GM12878 (cell line): Measurements from ENCODE around the gene MYO7B.

ENCODE experiments used
- CTCF ChIP-seq, 3 experiments: IDR thresholded peaks in 2 of 3; conservative IDR thresholded peaks in 1 of 3; 2 replicates each; pipeline ENCODE4 v1.5.1; 2011; ENCODE audit warnings: low read depth in 3 of 3, low read length in 3 of 3, mild to moderate bottlenecking in 3 of 3, control low read depth in 2 of 3, moderate library complexity in 2 of 3, inconsistent platforms in 1 of 3, mixed read lengths in 1 of 3; ENCODE audit not compliant: control insufficient read depth in 2 of 3, insufficient read depth in 1 of 3; ENCODE audit errors: extremely low read depth in 1 of 3
- JUNB ChIP-seq: IDR thresholded peaks from 2 replicates; pipeline ENCODE4 v1.6.1; 2016; ENCODE audit warnings: antibody characterized with exemption, mild to moderate bottlenecking
- TCF7 ChIP-seq: IDR thresholded peaks from 2 replicates; pipeline ENCODE4 v1.6.1; 2014; ENCODE audit warnings: antibody characterized with exemption, borderline replicate concordance
- ZNF274 ChIP-seq: IDR thresholded peaks from one replicate; pipeline ENCODE4 v1.8.0; 2011; ENCODE audit not compliant: insufficient read length, insufficient read depth
- ZSCAN29 ChIP-seq: fragments of 450-650 bp; IDR thresholded peaks from 2 replicates; pipeline ENCODE4 v1.6.1; 2017; ENCODE audit warnings: mild to moderate bottlenecking, moderate library complexity

- TF ChIP-seq JUNB (no peak), TCF7 (no peak), CTCF (IDR thresholded peaks at IDR 0.05 in 2 of 3, conservative IDR thresholded peaks at IDR 0.05 in 1 of 3; ENCODE audit: control insufficient read depth in 2 of 3, extremely low read depth in 1 of 3, insufficient read depth in 1 of 3, low read depth in 3 of 3, low read length in 3 of 3) (no peak), ZSCAN29 (no peak), ZNF274 (no peak)
Measured at GRCh38 chr2:127671557-127672302, 136.2 kb downstream of the MYO7B start.
